Measurements from ENCODE around the gene CUEDC2. TPM values are rescaled to one million over a fixed set of nuclear protein-coding genes. Genes with fewer than 3 reads are reported as not detected.
A peak's percentile ranks its signal among the peaks of the same experiment; 100 is the strongest.

CUEDC2 gene
- total and polyA plus RNA-seq, 2 experiments from 2014 or later: 45.4 to 79.9 TPM

DNA sequence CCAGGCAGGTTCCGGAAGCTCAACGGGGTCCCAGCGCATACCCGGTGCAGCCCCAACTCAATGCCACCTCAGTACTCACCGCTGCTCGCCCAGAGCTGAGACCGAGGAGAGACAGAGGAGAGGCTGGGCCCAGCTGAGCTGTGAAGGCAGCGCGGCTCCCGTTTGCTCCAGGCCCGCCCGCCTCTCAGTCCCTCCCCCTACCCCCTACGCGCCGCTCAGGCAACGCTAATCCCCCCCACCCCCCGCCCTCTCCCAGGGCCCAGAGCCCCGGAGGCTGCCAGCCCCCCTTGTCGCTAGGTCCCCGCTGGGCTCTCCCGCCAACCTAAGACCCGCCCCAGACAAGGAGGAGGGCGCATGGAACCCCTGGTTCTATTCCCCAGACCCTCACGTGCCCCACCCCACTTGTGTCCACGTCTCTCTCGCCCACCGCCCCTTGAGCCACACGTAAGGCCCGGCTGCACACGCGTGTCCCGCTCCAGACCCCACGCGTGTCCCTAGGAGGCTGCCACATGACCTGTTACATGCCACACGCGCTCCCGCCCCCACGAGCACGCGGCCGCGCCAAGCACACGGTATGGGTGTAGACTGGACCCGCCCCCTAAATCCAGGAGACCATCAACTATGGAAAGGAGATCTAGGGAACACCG, 13.6 kb downstream of the CUEDC2 start, which contains the start of gene PSD:
Gene PSD, minus strand, starts transcription at position 164 of the 647 bp plus-strand sequence. CDS start 1,747 bp downstream, outside the sequence.
- Histone ChIP-seq H3K9me3 (ENCODE audit: low read depth) (no peaks in the 10 kb centered on the region), H3K4me1 (ENCODE audit: insufficient read depth) (peaks cover 24% of the 10 kb centered on the region)
- no peak for TF ChIP-seq EZH2 (IDR thresholded peaks at IDR 0.05; ENCODE audit: borderline replicate concordance)
- no peak for TF ChIP-seq EZH2phosphoT487 (IDR thresholded peaks at IDR 0.05; ENCODE audit: low read depth, severe bottlenecking, unreplicated experiment)
- TF ChIP-seq, protein P1, sequence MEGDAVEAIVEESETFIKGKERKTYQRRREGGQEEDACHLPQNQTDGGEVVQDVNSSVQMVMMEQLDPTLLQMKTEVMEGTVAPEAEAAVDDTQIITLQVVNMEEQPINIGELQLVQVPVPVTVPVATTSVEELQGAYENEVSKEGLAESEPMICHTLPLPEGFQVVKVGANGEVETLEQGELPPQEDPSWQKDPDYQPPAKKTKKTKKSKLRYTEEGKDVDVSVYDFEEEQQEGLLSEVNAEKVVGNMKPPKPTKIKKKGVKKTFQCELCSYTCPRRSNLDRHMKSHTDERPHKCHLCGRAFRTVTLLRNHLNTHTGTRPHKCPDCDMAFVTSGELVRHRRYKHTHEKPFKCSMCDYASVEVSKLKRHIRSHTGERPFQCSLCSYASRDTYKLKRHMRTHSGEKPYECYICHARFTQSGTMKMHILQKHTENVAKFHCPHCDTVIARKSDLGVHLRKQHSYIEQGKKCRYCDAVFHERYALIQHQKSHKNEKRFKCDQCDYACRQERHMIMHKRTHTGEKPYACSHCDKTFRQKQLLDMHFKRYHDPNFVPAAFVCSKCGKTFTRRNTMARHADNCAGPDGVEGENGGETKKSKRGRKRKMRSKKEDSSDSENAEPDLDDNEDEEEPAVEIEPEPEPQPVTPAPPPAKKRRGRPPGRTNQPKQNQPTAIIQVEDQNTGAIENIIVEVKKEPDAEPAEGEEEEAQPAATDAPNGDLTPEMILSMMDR (IDR thresholded peaks at IDR 0.05; ENCODE audit: poor library complexity): no peak

DNA sequence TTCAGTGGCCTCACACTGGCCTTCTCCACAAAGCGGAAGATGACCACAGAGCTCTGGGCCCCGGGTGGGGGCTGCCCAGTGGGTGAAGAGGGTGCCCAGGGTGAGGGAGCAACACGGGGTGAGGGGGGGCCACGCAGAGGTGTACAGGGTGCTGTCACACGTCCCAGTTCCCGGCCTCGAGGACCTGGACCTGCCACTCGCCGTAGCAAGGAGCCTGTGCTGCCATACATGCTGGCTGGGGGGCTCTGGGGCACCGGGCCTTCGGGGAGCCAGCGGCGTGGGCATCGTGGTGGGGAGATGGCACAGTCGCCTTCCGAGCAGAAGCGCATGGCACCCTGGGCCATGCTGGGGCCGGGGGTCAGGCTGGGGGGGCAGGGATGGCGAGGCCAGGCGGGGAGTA, 15.7 kb downstream of the CUEDC2 start:
- TF ChIP-seq, protein P1 (IDR thresholded peaks at IDR 0.05; ENCODE audit: poor library complexity): no peak
- TF ChIP-seq EZH2 (IDR thresholded peaks at IDR 0.05; ENCODE audit: borderline replicate concordance) (no peak), EZH2phosphoT487 (IDR thresholded peaks at IDR 0.05; ENCODE audit: low read depth, severe bottlenecking, unreplicated experiment) (no peak)
- Histone ChIP-seq H2AFZ (no peak overlapping the region), H3K4me2 (no peak overlapping the region), H3K9me2 (replicated peaks; ENCODE audit: insufficient read depth) (no peaks in the 10 kb centered on the region), H3K9me3 (ENCODE audit: low read depth) (no peaks in the 10 kb centered on the region), H3K79me2 (peaks cover 3% of the 10 kb centered on the region), H3K4me1 (ENCODE audit: insufficient read depth) (peaks cover 13% of the 10 kb centered on the region), H3K27ac (no peak overlapping the region), H3K27me3 (peaks cover 28% of the 10 kb centered on the region), H3K4me3 (no peak overlapping the region), H4K20me1 (ENCODE audit: insufficient read depth, poor library complexity, severe bottlenecking) (no peaks in the 10 kb centered on the region), H3K36me3 (replicated peaks; ENCODE audit: insufficient read depth, low read depth) (no peaks in the 10 kb centered on the region)
- 85% methylated on average over 7 of the region's 20 CpGs for WGBS (ENCODE audit: low lambda C conversion rate, missing lambda C conversion rate)
- DNase-seq (ENCODE audit: low spot score): no peak

More for the DNA sequence above, 13.6 kb downstream of the CUEDC2 start, which contains the start of gene PSD:
- peaks cover 15% of the 10 kb centered on the region for H3K79me2 ChIP-seq
- no peaks in the 10 kb centered on the region for H3K36me3 ChIP-seq (replicated peaks; ENCODE audit: insufficient read depth, low read depth)
- H3K27me3 ChIP-seq: peaks cover 14% of the 10 kb centered on the region
- H4K20me1 ChIP-seq (ENCODE audit: insufficient read depth, poor library complexity, severe bottlenecking): peaks cover 5% of the 10 kb centered on the region
- DNase-seq (ENCODE audit: low spot score): no peak
- H3K27ac ChIP-seq: no peak within 1 kb of the TSS
- no peak within 1 kb of the TSS for H2AFZ ChIP-seq
- no peaks in the 10 kb centered on the region for H3K9me2 ChIP-seq (replicated peaks; ENCODE audit: insufficient read depth)
- WGBS (ENCODE audit: low lambda C conversion rate, missing lambda C conversion rate): 7% methylated on average over 30 of the region's 45 CpGs
- peak within 1 kb of the TSS; percentile 100 for H3K4me2 ChIP-seq
- peak within 1 kb of the TSS; percentile 63 for H3K4me3 ChIP-seq

DNA sequence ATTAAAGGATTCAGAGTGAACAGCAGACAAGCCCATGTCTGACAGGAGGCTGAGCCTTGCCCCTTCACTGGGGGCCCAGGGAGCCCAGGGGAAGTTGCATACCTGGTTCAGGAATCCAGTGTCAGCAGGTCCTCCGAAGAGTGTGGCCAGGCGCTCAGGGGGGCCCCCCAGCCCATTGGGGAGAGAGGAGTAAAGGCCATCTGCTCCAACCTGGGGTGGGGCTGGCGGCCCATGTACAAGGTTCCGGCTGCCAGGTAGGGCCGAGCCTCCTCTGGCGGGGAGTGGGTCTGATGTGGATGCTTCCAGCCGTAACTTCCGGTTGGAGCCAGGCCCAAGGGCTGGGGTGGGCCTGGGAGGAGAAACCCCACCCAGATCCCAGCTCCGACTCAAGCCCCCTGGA, 16.1 kb downstream of the CUEDC2 start:
- Histone ChIP-seq H3K36me3 (replicated peaks; ENCODE audit: insufficient read depth, low read depth) (no peaks in the 10 kb centered on the region), H2AFZ (no peak overlapping the region), H4K20me1 (ENCODE audit: insufficient read depth, poor library complexity, severe bottlenecking) (no peaks in the 10 kb centered on the region), H3K27me3 (peaks cover 28% of the 10 kb centered on the region), H3K4me3 (no peak overlapping the region), H3K27ac (no peak overlapping the region), H3K79me2 (no peaks in the 10 kb centered on the region), H3K9me3 (ENCODE audit: low read depth) (no peaks in the 10 kb centered on the region), H3K9me2 (replicated peaks; ENCODE audit: insufficient read depth) (no peaks in the 10 kb centered on the region), H3K4me2 (no peak overlapping the region), H3K4me1 (ENCODE audit: insufficient read depth) (peaks cover 13% of the 10 kb centered on the region)
- 70% methylated on average over 9 of the region's 9 CpGs for WGBS (ENCODE audit: low lambda C conversion rate, missing lambda C conversion rate)
- TF ChIP-seq EZH2 (IDR thresholded peaks at IDR 0.05; ENCODE audit: borderline replicate concordance): no peak
- no peak for TF ChIP-seq EZH2phosphoT487 (IDR thresholded peaks at IDR 0.05; ENCODE audit: low read depth, severe bottlenecking, unreplicated experiment)
- TF ChIP-seq, protein P1 (IDR thresholded peaks at IDR 0.05; ENCODE audit: poor library complexity): no peak
- no peak for DNase-seq (ENCODE audit: low spot score)

All from hepatocyte (in vitro differentiated cells).